GM18499 (cell line): ENCODE results near the gene BCAM.
"Not testable (repeated sequence)": the region's sequence is repeated elsewhere in the genome, so short reads cannot be mapped to it uniquely, and the experiment has no call there.

ENCODE experiments used
- ATAC-seq: cut with Tn5 transposase; IDR thresholded peaks from one replicate; pipeline ENCODE4 v1.9.1; 2021; ENCODE audit warnings: moderate number of reproducible peaks; ENCODE audit not compliant: insufficient read depth, unreplicated experiment

Gene BCAM

GRCh38 chr19:44846455-44847143 lies 37.7 kb downstream of the BCAM start:
- ATAC-seq: no peak

GRCh38 chr19:44847144-44848035 lies 38.5 kb downstream of the BCAM start:
- ATAC-seq: no peak

GRCh38 chr19:44848036-44848811 lies 39.3 kb downstream of the BCAM start:
- ATAC-seq: no peak

GRCh38 chr19:44848812-44849447 lies 40.0 kb downstream of the BCAM start:
- no peak for ATAC-seq

- no peak for ATAC-seq
These were observed 41.8 kb downstream of the BCAM start for GRCh38 chr19:44850641-44851109.

- ATAC-seq: no peak
These were observed 42.5 kb downstream of the BCAM start for GRCh38 chr19:44851427-44851826.

- no peak for ATAC-seq
These were observed 46.7 kb downstream of the BCAM start for GRCh38 chr19:44855606-44856005.

GRCh38 chr19:44856421-44857083 lies 47.6 kb downstream of the BCAM start:
- no peak for ATAC-seq

- ATAC-seq: no peak
These were observed 48.9 kb downstream of the BCAM start for GRCh38 chr19:44857837-44858236.

- ATAC-seq: not testable (repeated sequence)
These were observed 52.7 kb downstream of the BCAM start for GRCh38 chr19:44861576-44861975.

GRCh38 chr19:44863990-44864389 lies 55.1 kb downstream of the BCAM start:
- ATAC-seq: no peak

GRCh38 chr19:44865196-44865767 lies 56.4 kb downstream of the BCAM start:
- no peak for ATAC-seq

- no peak for ATAC-seq
These were observed 57.8 kb downstream of the BCAM start for GRCh38 chr19:44866664-44867063.

- no peak for ATAC-seq
These were observed 58.7 kb downstream of the BCAM start for GRCh38 chr19:44867578-44867977.

- no peak for ATAC-seq
These were observed 61.0 kb downstream of the BCAM start for GRCh38 chr19:44869733-44870470.
